Activated T-cell treated with anti-CD3 and anti-CD28 coated beads, Interleukin-2, amount 50 U/mL, for 48 hours (primary cell): ENCODE data around the gene NFKB1.
A peak's percentile ranks its signal among the peaks of the same experiment; 100 is the strongest.
"Not testable (repeated sequence)": the region's sequence is repeated elsewhere in the genome, so short reads cannot be mapped to it uniquely, and the experiment has no call there.

ENCODE experiments used
- DNase-seq, 2 experiments: peaks; one replicate each; pipeline ENCODE4 v3.0.0-alpha.2; 2020

The NFKB1 gene

GRCh38 chr4:102569200-102569599 is 68.0 kb downstream of the NFKB1 start:
- DNase-seq: no peak

GRCh38 chr4:102570211-102570610 is 69.1 kb downstream of the NFKB1 start:
- DNase-seq: not testable (repeated sequence)

GRCh38 chr4:102572452-102572851 is 71.3 kb downstream of the NFKB1 start:
- no peak for DNase-seq

GRCh38 chr4:102574317-102574716 is 73.2 kb downstream of the NFKB1 start:
- DNase-seq: no peak

GRCh38 chr4:102575369-102576129 is 74.4 kb downstream of the NFKB1 start:
- no peak for DNase-seq

GRCh38 chr4:102578270-102578669 is 77.1 kb downstream of the NFKB1 start:
- no peak for DNase-seq

- DNase-seq: no peak
These were observed 77.7 kb downstream of the NFKB1 start for GRCh38 chr4:102578819-102579218.

- DNase-seq: no peak
These were observed 78.8 kb downstream of the NFKB1 start for GRCh38 chr4:102579794-102580462.

- DNase-seq: no peak
These were observed 79.3 kb downstream of the NFKB1 start for GRCh38 chr4:102580463-102580842.

GRCh38 chr4:102584091-102584490 is 82.9 kb downstream of the NFKB1 start:
- DNase-seq: no peak

- DNase-seq: peak in 1 of 2 experiments; percentile 52
These were observed 84.2 kb downstream of the NFKB1 start for GRCh38 chr4:102585329-102585728.

- no peak for DNase-seq
These were observed 85.0 kb downstream of the NFKB1 start for GRCh38 chr4:102586002-102586643.

- peak; percentile 52 to 62 for DNase-seq
These were observed 85.5 kb downstream of the NFKB1 start for GRCh38 chr4:102586644-102587021.

GRCh38 chr4:102589743-102590142 is 88.6 kb downstream of the NFKB1 start:
- DNase-seq: no peak

GRCh38 chr4:102592256-102592655 is 91.1 kb downstream of the NFKB1 start:
- no peak for DNase-seq

- DNase-seq: no peak
These were observed 92.0 kb downstream of the NFKB1 start for GRCh38 chr4:102593147-102593546.

- DNase-seq: no peak
These were observed 92.8 kb downstream of the NFKB1 start for GRCh38 chr4:102594000-102594399.

GRCh38 chr4:102596532-102596931 is 95.4 kb downstream of the NFKB1 start:
- no peak for DNase-seq

GRCh38 chr4:102598086-102598761 is 97.1 kb downstream of the NFKB1 start:
- DNase-seq: no peak

GRCh38 chr4:102598762-102599374 is 97.7 kb downstream of the NFKB1 start:
- DNase-seq: no peak

GRCh38 chr4:102599455-102599854 is 98.3 kb downstream of the NFKB1 start:
- no peak for DNase-seq

GRCh38 chr4:102599886-102600285 is 98.7 kb downstream of the NFKB1 start:
- no peak for DNase-seq

- no peak for DNase-seq
These were observed 99.5 kb downstream of the NFKB1 start for GRCh38 chr4:102600689-102601088.
